Heart right ventricle (tissue), 16 donors: ENCODE measurements around the gene FBRS. TPM values are rescaled to one million over a fixed set of nuclear protein-coding genes. Genes with fewer than 3 reads are reported as not detected.
"Not testable (repeated sequence)": the region's sequence is repeated elsewhere in the genome, so short reads cannot be mapped to it uniquely, and the experiment has no call there.

Source experiments
- ATAC-seq, 8 donors: fragments of 200-7000 bp; cut with Tn5 transposase; one replicate each; pipeline ENCODE4 v1.9.1; 2020; ENCODE audit warnings: mild to moderate bottlenecking in 8 of 8, moderate library complexity in 8 of 8, moderate number of reproducible peaks in 1 of 8
- DNase-seq, 2 donors: peaks; one replicate each; pipeline ENCODE4 v3.0.0-alpha.2; 2020
- H3K27ac ChIP-seq, 10 donors: fragments of 200-600 bp; sonication (generic) in 2 of 10; one replicate each; pipeline versions ENCODE4 v1.5.0 to v1.8.0; 2020 to 2022; ENCODE audit warnings: mild to moderate bottlenecking in 3 of 10
- H3K27me3 ChIP-seq, 7 donors: fragments of 200-600 bp; one replicate each; pipeline ENCODE4 v1.8.0; 2021 to 2022; ENCODE audit warnings: mild to moderate bottlenecking in 2 of 7
- H3K36me3 ChIP-seq, 9 donors: fragments of 200-600 bp; sonication (generic) in 1 of 9; one replicate each; pipeline versions ENCODE4 v1.5.0 to v1.8.0; 2020 to 2022; ENCODE audit warnings: mild to moderate bottlenecking in 2 of 9
- H3K4me1 ChIP-seq, 9 donors: fragments of 200-600 bp; sonication (generic) in 1 of 9; one replicate each; pipeline versions ENCODE4 v1.5.0 to v1.8.0; 2020 to 2022; ENCODE audit warnings: mild to moderate bottlenecking in 4 of 9
- H3K4me3 ChIP-seq, 10 donors: fragments of 200-600 bp; sonication (generic) in 2 of 10; one replicate each; pipeline versions ENCODE4 v1.5.0 to v1.8.0; 2020 to 2022; ENCODE audit warnings: mild to moderate bottlenecking in 7 of 10, moderate library complexity in 2 of 10
- H3K9me3 ChIP-seq, 11 donors: fragments of 200-600 bp in 10 of 11; sonication (generic) in 2 of 11; one replicate each; pipeline versions ENCODE4 v1.5.0 to v1.8.0; 2013 to 2022; ENCODE audit warnings: mild to moderate bottlenecking in 2 of 11, control low read depth in 1 of 11, moderate library complexity in 1 of 11
- WGBS, 2 donors: extraction: QIAGEN DNeasy Blood & Tissue Kit; methylation state at CpG; one replicate each; pipeline ENCODE4 v1.1.7; 2013; ENCODE audit warnings: inconsistent platforms in 1 of 2; 5-methylcytosine and 5-hydroxymethylcytosine counted together
- intact Hi-C, 10 donors: fragments of 100-400 bp; cut with DNase I; formaldehyde crosslinking; loops; one replicate each; pipeline versions ENCODE4 v1.11.1 to v1.14.2; 2022
- polyA plus RNA-seq, 2 donors: library from polyadenylated mRNA; stranded (reverse); fragments of 200-250 nt; gene quantifications; one replicate each; pipeline ENCODE4 v1.2.3, GENCODE V29; 2013
- total RNA-seq, 10 donors: library from RNA; stranded (reverse); fragmentation: NEBNext Ultra II Directional in 3 of 10; extraction: Animal tissue kit (Norgen Biotek cat#: 25700) in 3 of 10; gene quantifications; one replicate each; pipeline versions ENCODE4 v1.2.1 to v1.2.4, GENCODE V29; 2021 to 2023
- TF ChIP-seq, protein P1 (sequence below), 9 donors: fragments of 200-600 bp; sonication (generic) in 2 of 9; IDR thresholded peaks; one replicate each; pipeline versions ENCODE4 v1.5.0 to v1.8.0; 2021 to 2022; ENCODE audit warnings: antibody characterized with exemption in 9 of 9, mild to moderate bottlenecking in 5 of 9, moderate library complexity in 1 of 9
- donor health status: Arrhythmogenic right ventricular cardiomyopathy.
- donor health status: ischemic (EF 13 %, LVEDD 7.1; RV severe dilation, severe dysfunction).
- donor health status: healthy with polysubstance abuse.
- donor health status: DM: no; HTN: yes; CAD: no.
- donor health status: DM: no; HTN: no; CAD: no.
- donor health status: ischemic (EF 25% LVEDD 6.9; RV normal size, moderate dysfunction).
- donor health status: ischemic (EF 25% LVEDD 5.7; RV mildly dilated, moderate dysfunction).
- donor health status: healthy.
- donor health status: DM: yes; HTN: yes; CAD: no.
- donor health status: Ischemic cardiomyopathy.
- donor health status: ischemic (EF 35%, LVEDD 5.7; RV mildly dilated, moderate dysfunction).
- donor health status: nonischemic (EF 11% LVEDD 7.7; RV severe dilation, severe dysfunction).
- donor health status: DM: yes; HTN: yes; CAD: no.
- donor health status: PGD.
- donor health status: ischemic (EF 29% LVEDD 5.4; RV normal size, mild dysfunction).
- donor health status: nonischemic (EF 23%, LVEDD 6.1; RV moderate dilation, normal function).

FBRS gene
- total and polyA plus RNA-seq, 12 donors, result 24.6 to 40.2 (median 29.3) TPM

DNA sequence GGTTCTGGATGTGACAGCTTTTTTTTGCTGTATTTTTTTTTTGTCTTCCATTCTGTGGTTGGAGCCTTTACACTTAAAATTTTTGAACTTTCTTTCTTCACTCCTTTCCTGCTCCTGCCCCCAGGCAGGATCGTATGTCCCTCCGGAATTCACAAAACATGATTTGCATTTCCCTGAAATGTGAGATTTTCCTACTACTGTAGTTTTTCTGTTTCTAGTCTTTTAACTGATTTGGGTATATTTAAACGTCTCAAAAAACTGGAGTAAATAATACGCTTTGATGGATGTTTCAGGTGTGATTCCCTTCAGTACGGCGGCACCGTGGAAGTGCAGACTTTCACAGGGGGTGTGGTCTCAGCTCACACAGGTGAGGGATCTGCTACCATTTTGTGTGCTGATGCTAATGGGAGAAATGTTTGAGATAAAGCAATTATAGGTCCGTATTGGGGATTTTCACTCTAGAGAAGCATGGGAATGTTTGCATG, 41.4 kb downstream of the FBRS start:
- H3K4me1 ChIP-seq, result peaks cover 0 to 36% (median 31%) of the 10 kb centered on the region in 9 donors
- H3K27me3 ChIP-seq, result no peaks in the 10 kb centered on the region
- WGBS, 2 donors, result 43% methylated on average over 8 of the region's 8 CpGs
- peak overlapping the region; percentile 24 to 100 (median 94) for H3K4me3 ChIP-seq
- H3K36me3 ChIP-seq, result peaks cover 5 to 49% (median 39%) of the 10 kb centered on the region in 9 donors
- ATAC-seq, result no peak
- intact Hi-C loops, result loop anchor here in 5 of 10 donors (2.0 to 10.0 kb wide), 6 partner anchors 41 to 167 kb away; partner anchors contain the start of genes FBRS (in 2 of the 5), CFAP119 (in 1 of the 5), PHKG2 (in 1 of the 5) and RNF40 (in 1 of the 5)
- H3K27ac ChIP-seq, result peak overlapping the region in 9 of 10 donors; percentile 97 to 100 (median 100)
- TF ChIP-seq, protein P1, sequence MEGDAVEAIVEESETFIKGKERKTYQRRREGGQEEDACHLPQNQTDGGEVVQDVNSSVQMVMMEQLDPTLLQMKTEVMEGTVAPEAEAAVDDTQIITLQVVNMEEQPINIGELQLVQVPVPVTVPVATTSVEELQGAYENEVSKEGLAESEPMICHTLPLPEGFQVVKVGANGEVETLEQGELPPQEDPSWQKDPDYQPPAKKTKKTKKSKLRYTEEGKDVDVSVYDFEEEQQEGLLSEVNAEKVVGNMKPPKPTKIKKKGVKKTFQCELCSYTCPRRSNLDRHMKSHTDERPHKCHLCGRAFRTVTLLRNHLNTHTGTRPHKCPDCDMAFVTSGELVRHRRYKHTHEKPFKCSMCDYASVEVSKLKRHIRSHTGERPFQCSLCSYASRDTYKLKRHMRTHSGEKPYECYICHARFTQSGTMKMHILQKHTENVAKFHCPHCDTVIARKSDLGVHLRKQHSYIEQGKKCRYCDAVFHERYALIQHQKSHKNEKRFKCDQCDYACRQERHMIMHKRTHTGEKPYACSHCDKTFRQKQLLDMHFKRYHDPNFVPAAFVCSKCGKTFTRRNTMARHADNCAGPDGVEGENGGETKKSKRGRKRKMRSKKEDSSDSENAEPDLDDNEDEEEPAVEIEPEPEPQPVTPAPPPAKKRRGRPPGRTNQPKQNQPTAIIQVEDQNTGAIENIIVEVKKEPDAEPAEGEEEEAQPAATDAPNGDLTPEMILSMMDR (IDR thresholded peaks at IDR 0.05), result no peak
- no peak for DNase-seq
- no peaks in the 10 kb centered on the region for H3K9me3 ChIP-seq

DNA sequence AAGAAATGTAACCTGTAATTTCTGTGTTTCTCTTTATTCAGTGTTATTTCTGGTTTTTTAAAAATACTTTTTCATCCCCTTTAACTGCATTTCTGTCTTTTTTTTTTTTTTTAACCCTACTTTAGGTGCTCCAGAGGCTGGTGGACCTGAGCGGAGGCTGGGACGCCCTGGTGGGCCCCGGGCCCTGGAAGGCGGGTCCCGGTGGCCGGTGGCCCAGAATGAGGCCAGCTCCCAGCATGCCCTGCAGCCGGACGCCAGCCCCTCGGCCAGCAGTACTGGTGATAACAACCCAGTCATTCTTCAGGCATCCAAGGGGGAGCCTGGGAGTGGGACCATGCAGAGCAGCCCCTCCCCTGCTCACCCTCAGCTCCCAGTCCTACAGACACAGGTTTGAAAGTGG, 42.3 kb downstream of the FBRS start:
- H3K4me1 ChIP-seq, result peaks cover 0 to 36% (median 31%) of the 10 kb centered on the region in 9 donors
- H3K27ac ChIP-seq, result peak overlapping the region in 8 of 10 donors; percentile 7 to 100 (median 51)
- no peaks in the 10 kb centered on the region for H3K9me3 ChIP-seq
- ATAC-seq (peak in 4 of 8 donors; percentile 1 to 47 (median 10)), DNase-seq (peak; percentile 47 to 57)
- no peaks in the 10 kb centered on the region for H3K27me3 ChIP-seq
- peaks cover 5 to 58% (median 47%) of the 10 kb centered on the region in 9 donors for H3K36me3 ChIP-seq
- intact Hi-C loops, result loop anchor here in 2 of 10 donors (5.0 to 10.0 kb wide), 2 partner anchors 42 to 64 kb away; partner anchors contain the start of genes CFAP119 (in 1 of the 2) and RNF40 (in 1 of the 2)
- peak overlapping the region in 5 of 10 donors; percentile 3 to 100 (median 88) for H3K4me3 ChIP-seq
- TF ChIP-seq, protein P1 (IDR thresholded peaks at IDR 0.05), result no peak
- 33 to 39% methylated on average over 9 of the region's 9 CpGs for WGBS, 2 donors

DNA sequence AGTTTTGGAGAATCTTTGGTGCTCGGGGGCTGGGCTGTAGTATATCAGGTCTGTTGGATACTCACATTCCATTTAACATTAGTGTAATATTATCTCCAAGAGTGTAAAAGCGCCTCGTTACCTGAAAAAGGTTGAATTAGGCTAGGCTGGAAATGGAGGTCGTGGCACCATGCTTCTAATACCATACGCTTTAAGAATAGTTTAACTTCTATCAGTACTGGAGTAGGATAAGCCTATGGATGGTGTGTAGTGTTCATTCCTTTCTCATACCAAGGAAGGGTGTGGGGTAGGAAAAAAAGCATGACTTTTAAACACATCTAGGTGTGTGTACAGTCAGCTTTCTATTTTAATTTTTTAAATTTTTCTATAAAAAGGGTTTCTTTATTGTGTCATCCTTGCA, 42.7 kb downstream of the FBRS start:
- no peaks in the 10 kb centered on the region for H3K9me3 ChIP-seq
- H3K4me1 ChIP-seq, result peaks cover 0 to 36% (median 31%) of the 10 kb centered on the region in 9 donors
- 62 to 72% methylated on average over 5 of the region's 5 CpGs for WGBS, 2 donors
- TF ChIP-seq, protein P1 (IDR thresholded peaks at IDR 0.05), result no peak
- DNase-seq (no peak), ATAC-seq (no peak)
- H3K27ac ChIP-seq, result peak overlapping the region in 7 of 10 donors; percentile 7 to 100 (median 49)
- intact Hi-C loops, result loop anchor here in 2 of 10 donors (5.0 to 10.0 kb wide), 2 partner anchors 41 to 64 kb away; partner anchors contain the start of genes CFAP119 (in 1 of the 2) and RNF40 (in 1 of the 2)
- H3K27me3 ChIP-seq, result no peaks in the 10 kb centered on the region
- H3K4me3 ChIP-seq, result peak overlapping the region in 2 of 10 donors; percentile 13 to 96
- peaks cover 5 to 63% (median 51%) of the 10 kb centered on the region in 9 donors for H3K36me3 ChIP-seq

DNA sequence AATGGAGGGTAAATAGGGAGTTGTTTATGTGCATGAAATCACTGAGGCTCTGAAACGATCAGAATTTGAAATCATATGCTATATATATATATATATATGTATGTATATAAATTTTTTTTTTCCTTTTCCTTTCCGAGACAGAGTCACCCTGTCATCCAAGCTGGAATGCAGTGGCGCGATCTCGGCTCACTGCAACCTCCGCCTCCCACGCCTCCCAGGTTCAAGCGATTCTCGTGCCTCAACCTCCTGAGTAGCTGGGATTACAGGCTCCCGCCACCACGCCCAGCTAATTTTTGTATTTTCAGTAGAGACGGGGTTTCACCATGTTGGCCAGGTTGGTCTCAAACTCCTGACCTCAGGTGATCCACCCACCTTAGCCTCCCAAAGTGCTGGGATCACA, 44.8 kb downstream of the FBRS start:
- not testable (repeated sequence) for H3K9me3 ChIP-seq, H3K27me3 ChIP-seq, ATAC-seq, H3K27ac ChIP-seq, DNase-seq, H3K4me3 ChIP-seq
- intact Hi-C loops, result loop anchor here in 2 of 10 donors (5.0 to 10.0 kb wide), 2 partner anchors 39 to 62 kb away; partner anchors contain the start of genes CFAP119 (in 1 of the 2) and RNF40 (in 1 of the 2)
- peaks cover 0 to 30% (median 24%) of the 10 kb centered on the region in 9 donors for H3K4me1 ChIP-seq
- 88 to 94% methylated on average over 12 of the region's 12 CpGs for WGBS, 2 donors
- peaks cover 5 to 84% (median 71%) of the 10 kb centered on the region in 9 donors for H3K36me3 ChIP-seq
